Measurements from ENCODE around the gene ASIC1.

- TF ChIP-seq CTCF (conservative IDR thresholded peaks at IDR 0.05) (no peak), ZFX (IDR thresholded peaks at IDR 0.05) (no peak)
Measured at GRCh38 chr12:50040657-50041056, 16.7 kb upstream of the ASIC1 start.
